Measurements from ENCODE around the gene TMEM53.

TMEM53 gene

GRCh38 chr1:44604157-44604955, 69.9 kb downstream of the TMEM53 start:
- DNase-seq (ENCODE audit: low read depth in 2 of 2) = no peak

DNA sequence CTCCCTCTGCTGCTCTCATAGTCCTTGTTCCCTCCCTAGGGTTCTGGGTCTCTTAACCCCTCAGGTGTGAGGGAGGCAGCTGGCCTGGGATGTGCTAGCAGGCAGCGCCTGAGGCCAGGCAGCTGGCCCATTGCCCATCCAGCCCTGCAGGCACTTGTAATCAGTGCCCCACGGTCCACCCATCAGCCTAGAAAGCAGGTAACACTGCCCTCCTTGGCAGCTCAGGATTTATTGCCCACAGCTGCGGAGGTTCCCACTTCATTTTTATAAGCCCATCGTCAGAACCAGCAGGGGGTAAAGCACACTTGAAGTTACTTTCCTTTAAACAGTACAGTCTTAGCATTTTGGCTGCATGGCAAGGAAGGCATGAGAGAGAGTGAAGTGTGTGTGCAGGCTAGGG, 70.6 kb downstream of the TMEM53 start:
- DNase-seq (ENCODE audit: low read depth in 2 of 2) = no peak
